ENCODE measurements around the gene APCDD1.

APCDD1 gene

DNA sequence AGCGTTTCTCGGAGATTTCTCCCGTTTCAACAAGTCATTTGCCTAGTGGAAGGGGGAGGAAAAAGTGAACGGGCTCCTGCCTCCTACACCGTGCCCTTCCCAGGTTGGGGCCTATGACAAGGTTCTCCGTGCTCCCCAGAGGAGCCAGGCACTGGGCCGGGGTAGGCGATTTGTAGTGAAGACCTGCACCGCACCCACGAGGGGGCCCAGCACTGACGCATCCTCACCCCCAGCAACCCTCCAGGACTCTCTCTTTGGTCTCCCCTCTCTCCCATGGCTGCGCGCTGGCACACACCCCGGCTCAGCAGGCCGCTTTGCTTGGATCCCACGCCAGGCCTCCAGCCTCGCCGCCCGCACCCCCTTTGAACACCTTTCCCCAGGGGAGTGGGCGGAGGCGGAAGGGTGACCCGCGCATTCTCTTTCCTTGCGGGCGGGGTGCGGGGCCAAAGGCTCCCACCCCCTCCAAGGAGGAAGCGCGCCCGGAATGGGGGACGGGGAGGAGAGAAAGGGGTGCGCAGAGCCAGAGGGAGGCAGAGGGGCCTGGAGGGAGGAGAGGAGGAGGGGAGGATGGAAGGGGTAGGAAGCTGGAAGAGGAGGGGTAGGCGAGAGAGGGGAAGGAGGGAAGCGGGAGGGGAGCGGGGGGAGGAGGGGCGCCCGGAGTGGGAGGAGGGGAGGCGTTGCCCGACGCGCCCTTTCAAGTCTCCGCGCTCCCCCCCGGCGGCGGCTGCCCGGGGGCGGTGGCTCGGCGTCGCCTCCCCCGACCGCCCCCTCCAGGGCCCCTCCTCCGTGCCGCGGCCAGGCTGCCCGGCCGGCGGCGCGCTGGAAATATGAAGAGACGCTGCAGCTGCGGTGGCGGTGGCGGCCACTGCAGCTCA, at the start of gene APCDD1:
Gene APCDD1, plus strand, starts transcription at position 830 of the 875 bp plus-strand sequence. CDS start 347 bp downstream, outside the sequence.
- no peak for DNase-seq

DNA sequence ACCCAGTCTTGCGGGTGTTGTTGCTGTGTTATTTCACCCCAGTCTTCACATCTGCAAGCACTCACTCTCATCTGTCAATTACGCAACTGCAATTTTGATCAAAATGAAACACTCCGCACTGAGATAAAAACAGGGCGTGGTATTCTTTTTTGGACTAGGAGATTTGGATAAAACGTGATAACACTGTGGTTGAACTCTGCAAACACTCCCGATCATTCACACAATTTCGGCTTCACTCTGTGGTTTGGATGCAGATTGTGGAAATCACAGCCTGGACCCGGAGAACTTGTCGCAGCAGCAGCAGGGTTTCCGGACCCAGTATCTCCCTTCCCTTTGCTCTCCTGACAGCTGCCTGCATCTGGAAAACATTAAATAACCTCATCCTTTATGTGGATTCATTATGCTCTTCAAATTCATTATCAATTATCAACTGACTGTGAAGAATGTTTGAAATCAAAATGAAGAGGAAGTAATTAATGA, 49.4 kb upstream of the APCDD1 start:
- no peak for DNase-seq

DNA sequence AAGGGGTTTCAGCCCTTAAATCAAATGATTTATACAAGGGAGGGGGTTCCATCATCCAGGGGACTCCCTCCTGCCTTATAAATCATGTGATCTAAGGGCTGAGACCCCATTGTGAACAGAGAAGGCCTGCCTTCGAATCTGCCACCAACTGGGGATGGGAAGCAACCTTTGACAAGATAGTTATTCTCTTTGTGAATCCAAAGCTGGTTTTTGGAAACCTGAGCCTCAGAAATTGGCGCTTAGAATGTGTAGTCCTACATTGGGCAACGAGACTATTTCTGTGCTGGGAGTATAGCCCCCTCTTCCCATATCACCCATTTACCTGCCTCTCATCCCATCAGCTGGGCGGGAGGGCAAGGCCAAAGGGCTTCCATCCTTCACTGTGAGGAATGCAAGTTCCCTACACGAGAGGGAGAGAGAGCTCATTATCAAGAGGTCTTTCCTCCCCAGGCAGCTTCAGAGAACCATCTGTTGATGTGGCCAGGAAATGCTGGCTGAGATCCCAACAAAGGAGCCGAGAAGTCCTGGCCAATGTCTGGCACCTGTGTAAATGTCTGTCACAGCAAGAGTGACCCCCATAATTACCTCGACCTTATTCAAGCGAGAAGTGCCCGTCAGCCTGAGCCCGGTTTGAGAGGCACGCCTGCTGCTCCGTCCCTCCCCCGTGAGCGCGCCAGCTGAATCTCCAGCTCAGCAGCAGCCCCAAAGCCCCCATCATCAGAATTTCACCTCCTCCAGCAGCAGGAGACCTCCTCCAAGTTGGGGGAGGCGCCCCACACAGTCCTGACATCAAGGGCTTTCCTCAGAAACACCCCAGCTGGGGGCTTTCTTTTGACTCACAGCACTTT, 48.4 kb upstream of the APCDD1 start:
- DNase-seq: no peak

DNA sequence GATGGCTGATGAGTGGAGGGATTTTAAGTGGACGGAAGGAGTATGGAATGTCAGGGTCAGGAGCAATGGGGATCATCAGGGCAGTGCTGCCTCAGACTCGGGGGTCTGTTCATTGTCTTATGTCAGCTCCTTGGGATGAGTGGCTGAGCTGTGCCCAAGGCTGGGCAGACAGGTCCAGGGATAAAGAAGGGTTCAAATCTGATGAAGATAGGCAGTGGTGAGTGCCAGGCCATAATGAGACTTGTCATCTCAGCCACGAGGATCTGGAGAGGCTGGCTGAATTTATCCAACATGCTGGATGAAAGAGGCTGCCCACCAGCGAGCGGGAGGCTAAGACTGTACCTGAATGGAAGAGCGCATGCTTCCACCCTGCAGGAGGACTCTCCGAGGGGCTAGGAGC, 46.3 kb upstream of the APCDD1 start:
- DNase-seq: no peak

DNA sequence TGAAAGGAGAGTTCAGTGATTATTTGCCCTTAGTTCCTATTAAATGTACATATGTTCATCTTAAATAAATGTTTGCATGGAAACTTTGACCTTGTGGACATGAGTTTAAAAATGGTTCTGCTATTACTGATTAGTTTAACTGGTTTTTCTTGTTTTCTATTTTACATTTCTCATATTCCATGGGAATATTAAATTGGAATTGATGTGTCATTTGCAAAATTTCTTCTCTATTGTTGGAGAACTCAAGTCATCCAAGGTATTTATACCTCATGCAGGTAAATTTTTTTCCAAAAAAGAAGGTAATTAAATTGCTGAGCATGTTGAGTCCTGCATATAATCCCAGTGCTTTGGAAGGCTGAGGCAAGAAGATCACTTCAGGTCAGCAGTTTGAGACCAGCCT, 45.4 kb upstream of the APCDD1 start:
- DNase-seq: no peak

DNA sequence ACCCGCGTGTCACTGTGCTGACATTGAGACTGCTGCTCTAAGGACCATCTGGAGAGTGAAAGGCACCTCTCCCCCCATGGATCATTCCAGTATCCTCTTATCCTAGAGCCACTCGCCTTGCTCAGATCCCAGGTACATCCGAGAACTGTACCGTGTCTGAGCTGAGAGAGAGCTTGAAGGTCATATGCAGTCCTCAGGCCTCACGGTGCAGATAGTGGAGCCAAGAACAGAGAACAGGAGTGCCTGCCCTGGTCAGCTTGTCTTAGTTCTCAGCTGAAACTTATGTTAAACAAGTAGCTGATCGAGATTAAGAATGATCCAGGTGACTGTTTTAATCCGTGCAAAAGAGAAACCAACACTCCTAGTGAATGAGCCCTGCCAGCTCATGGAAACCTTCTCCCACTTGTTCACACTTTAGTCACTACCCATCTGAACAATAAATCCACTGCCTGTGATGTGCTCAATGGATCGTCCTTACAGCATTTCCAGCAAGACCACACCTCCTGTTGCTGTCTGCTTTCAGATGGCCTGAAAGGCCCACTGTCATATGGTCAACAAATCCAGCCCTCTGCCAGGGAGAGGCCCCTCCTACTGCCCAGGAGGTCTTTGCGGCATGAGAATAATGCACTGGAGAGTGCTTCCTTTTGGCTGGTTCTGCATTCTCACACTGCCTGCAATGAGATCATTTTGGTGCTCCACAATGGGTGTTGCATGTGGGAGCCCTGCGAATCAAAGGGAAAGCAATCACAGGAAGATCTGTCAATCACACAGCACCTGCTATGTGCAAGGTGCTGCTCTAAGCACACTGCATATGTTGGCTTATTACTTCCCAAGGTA, 43.7 kb upstream of the APCDD1 start:
- no peak for DNase-seq

DNA sequence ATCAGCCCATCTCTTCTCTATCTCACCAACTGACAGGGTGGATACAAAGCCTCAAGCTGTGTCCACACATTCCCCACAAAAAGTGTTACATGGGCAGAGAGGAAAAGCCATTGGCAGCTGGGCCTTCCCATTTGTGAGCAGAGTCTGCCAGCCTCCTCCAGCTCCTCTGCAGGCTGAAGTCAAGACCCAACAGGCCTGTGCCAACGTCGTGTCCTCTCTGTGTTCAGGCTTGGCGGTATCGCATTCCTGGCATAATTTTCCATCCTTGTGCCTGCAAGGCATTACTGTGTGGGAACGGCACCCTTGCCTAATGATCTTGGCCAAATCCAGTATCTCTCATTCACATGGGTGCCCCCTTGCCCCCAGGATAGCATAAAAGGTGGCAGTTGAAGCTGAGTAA, 41.5 kb upstream of the APCDD1 start:
- no peak for DNase-seq

DNA sequence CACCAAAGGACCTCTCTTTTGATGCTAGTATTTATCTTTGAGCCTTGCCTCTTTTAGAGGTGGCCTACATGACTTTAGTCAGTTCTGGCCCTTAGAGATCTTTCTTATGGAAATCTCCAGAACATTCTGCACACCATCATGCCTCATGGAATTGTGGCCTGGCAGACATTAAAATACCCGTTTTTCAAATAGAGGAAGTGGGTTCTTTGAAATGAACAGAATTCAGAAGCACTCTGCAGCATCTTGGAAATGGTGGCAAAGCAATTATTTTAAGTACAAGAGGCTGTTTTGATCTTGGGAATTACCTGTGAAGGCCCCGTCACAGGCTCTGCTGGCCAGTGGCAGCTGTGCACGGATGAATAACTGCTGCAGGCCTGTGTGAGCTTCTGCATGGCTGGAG, 40.7 kb upstream of the APCDD1 start:
- no peak for DNase-seq

DNA sequence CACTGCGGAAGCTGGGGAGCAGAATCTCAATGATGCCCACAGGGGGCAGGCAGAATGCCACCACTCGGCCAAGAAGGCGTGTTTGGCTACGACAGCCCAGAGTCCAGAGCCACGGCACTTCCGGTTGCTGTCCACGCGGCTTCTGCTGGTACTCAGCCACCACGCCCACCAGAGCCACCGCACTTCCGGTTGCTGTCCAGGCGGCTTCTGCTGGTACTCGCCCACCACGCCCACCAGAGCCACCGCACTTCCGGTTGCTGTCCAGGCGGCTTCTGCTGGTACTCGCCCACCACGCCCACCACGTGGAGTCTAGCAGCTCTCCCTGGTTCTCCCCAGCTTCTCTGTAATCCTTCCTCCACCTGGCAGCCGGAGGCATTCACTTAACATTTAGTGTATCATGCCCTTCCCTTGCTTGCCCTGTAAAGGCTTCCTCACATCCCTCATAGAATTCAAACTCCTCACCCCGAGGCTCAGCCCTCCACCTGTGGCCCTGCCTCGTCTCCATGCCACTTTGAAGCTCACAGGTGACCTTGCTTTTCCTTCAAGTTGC, 40.1 kb upstream of the APCDD1 start:
- no peak for DNase-seq

DNA sequence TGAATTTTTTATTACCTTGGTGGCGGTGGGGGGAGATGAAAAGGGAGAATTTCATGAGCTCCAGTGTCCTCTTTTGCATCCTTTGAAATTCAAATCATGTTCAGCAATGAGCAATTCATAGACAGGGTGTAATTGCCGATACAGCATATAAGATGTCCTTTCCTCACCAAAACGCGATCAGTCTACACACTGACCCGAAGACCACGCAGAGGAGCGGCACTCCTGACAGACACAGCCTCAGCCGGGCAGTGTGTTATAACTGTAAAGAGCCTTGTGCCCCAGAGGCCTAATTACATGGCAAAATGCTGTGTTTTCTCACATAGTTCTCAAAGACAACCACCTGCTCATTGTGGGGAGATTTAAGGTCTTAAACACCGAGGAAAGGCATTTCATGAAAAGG, 38.4 kb upstream of the APCDD1 start:
- no peak for DNase-seq

DNA sequence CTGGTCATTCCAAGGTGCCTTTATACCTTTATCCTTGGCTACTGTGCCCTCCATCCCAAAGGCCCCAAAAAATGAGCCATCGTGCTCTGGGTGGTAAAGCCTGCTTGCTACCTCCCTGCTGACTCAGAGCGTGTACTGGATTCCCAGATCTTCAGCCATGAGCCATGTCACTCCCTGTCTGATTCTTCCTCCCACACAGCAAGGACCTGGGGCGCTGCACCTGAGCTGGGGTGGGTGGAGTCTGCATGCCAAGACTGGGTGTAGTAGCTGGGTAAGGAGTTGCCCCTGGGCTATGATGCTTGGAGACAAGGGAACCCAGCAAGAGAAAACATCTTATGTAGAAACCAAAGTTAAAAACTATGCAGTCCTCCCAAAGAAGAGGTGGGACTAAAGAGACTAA, 37.2 kb upstream of the APCDD1 start:
- DNase-seq: no peak

DNA sequence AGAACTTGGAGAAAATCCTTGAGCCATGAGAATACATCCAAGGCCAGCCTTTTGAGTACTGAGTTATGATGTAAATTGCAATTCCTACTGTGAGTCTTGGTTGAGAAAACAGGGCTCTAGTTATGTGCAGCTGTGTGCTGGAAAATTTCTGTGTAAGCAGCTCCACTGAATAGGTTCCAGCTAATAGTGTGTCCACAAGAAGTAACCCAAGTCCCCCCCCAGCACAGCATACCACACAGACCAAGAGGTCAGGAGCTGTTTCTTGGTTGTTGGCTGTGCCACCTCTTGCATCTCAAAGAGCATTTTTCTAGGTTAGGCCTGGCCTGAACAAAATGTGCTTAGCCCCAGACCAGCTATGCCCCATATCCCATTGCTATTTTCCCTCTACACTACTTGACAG, 36.8 kb upstream of the APCDD1 start:
- no peak for DNase-seq

DNA sequence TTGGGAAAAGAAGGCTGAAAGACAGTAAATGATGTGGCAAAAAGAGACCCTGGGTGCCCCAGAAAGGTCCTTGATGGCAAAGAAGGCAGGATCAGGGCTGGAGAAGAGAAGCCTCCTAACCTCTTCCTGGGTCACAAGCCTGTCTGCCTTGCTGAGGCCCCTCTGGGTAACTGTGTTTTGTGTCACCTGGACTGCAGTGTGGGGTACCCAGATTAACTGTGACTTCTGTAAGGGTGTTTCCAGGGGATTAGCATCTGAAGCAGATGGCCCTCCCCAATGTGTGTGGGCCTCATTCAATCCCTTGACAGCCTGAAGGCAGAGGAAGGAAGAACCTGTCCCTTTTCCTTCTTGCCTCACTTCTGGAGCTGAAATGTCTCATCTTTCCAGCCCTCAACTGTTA, 35.6 kb upstream of the APCDD1 start:
- no peak for DNase-seq

DNA sequence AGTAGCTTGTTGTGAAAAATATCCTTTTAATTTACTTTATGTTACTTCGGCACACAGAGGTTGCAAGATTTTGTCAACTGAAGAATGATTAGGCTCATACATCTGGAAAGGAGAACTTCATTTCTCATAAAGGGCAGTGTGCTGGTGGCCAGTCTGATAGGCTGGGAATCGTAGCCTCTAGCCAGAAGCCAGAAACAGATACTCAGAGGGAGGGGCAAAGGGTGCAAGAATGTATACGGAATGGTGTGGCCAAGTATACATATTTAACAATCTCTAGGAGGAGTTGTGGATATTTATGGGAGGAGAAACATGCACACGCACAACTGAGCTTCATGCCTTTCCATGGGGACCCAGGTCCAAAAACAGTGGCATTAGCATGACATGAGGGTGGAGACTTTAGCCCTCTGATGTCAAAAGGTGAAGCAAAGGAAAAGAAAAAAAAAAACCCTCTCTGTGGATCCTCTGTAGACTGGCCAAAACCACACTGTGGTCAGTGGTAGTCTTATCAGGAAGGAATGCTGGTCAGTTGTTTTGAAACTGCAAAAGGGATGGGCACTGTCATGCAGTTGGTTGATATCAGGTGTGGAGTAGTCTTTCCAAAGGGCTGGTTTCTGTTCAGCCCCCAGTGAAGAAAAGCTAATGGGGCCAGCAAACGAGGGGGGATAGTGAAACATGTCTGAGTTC, 34.9 kb upstream of the APCDD1 start:
- no peak for DNase-seq

DNA sequence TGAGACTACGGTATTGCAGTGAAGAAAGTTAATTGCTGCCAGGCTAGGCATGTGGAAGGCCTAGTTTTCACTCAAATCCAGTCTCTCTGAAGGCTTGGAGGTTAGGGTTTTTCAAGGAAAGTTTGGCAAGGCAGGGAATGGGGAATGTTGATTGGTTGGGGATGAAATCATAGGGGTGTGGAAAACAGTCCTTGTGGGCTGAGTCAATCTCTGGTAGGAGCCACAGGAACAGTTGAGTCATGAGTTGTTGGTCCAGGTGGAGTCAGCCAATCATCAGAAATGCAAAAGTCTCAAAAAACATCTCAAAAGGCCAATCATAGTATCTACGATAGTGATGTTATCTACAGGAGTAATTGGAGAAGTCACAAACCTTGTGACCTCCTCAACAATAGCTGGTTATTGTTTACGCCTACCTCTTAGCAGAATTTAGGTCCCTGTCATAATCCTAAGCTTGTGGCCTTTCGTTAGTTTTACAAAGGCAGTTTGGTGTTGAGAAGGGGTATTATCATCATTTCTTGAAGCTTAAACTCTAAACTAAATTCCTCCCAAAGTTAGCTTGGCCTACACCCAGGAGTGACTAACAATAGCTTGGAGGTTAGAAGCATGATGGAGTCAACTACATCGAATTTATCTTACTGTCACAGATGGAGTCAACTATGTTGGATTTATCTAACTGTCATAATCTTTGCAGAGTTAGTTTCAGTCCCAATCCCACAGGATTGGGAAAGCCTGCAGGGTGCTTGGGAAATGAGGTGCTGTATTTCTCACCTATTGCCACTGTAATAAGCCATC, 33.7 kb upstream of the APCDD1 start:
- DNase-seq: no peak

DNA sequence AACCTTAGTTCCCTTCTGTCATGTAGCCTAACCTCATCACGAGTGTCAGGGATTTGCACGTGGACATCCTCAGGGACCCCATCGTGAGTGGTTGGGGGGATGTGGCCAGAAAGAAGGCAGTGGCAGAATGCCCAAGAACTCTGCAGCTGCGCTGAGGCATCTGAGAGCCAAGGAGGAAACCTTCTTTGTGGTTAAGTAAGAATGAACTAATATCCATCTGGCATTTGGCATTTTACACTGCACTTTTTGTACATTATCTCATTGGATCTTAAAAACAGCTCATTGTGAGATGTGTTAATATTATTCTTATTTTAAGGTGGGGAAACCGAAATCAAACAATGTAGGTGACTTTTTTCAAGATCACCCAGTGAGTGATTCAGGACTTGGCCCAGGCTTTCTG, 32.6 kb upstream of the APCDD1 start:
- no peak for DNase-seq

DNA sequence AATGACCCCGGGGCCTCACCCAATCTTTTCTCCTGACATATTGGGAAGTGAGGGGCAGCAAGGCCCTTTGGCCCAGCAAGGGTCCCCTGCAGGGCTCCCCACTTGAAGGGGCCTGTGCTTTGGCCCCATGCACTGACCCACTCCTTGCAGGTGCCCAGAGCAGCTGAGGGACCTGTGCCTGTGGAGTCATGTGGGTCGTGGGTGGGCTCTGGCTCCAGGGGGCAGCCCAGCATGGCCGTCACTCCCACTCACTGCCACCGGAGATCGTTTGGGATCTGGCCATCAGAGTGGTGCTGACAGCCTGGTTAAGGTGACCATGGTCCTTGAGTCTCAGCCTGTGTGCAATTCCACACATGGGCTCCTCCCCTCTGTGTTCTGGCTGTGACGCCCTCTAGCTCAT, 31.7 kb upstream of the APCDD1 start:
- no peak for DNase-seq

DNA sequence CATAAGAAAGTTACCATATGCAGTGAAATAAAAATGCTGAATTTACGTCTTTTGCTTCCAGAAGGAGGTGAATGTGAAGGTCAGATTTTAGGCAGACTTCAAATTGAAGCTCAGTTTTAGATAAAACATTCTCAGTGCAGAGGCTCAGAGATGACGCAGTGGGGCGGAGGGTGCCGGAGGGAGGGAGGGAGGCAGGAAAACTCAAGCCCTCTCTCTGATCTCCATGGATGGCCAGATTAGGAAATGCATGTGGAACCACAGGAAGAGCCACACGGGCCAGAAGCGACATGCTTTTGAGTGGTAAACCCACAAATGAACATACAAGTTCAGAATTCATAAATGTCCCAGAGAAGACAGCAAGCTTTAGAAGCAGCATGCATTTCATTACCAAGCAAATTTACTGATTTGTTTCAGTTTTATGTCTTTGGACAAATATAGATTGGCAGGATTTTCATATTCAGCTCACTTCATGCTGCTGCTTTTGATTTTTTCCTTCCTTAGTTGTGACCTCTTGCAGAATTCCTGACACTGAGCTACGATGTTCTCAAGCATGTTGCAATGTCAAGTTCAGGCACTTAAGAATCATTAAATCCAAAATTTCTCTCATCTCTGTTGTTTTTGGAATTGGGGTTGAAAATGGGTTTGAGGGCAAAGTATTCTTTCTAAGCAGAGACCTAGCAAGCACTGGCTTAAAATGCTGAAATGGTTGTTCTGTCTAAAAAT, 29.7 kb upstream of the APCDD1 start:
- no peak for DNase-seq

DNA sequence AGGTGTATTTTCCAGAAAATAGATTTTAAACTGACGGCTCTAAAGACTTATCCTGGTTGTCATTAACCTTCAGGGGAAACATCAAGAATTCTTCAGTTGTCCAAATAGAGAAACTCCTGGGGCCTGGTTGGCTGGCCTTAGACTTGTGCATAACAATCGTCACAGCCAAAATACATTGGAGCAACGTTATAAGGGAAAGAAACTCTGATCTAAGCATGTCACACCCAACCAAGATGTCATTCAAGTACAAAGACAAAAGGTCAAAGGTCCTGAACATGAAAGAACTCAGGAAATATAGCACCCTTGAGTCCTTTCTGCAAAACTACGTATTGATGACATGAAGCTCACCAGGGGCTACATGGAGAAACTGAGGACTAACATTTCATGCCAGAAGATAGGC, 23.8 kb upstream of the APCDD1 start:
- no peak for DNase-seq

DNA sequence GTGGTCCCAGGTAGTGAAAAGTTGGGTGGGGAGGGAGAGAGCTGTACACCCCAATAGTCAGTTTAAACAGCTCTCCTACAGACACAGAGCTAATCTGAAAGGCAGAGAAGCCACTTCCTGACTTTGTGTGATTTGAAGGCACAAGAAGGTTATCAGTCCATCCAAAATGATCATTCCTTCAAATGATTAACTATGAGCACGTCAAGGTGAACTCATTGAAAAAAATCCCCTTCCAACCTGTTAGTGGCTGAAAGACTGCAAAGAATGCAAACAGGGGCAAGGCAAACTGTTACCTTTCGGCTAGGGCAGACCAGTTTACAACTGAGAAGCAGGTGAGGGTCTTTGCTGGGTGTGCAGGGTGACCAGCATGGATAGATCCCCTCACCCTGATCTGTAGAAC, 22.8 kb upstream of the APCDD1 start:
- no peak for DNase-seq

DNA sequence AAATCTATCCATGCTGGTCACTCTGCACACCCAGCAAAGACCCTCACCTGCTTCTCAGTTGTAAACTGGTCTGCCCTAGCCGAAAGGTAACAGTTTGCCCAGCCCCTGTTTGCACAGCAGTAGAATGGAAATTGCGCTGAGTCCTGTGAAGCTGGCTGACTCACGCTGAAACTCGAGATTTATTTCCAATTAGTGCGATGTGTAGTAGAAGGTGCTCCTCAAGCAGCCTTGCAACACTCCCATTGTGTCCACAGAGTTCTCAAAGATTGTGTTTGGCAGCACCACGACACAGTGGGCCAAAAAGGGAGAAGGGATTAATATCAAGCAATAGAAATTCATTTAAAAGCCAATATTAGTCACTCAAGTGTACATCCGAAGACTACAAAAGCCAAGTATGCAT, 21.7 kb upstream of the APCDD1 start:
- DNase-seq: no peak

Measured in activated CD4-positive, alpha-beta T cell treated with anti-CD3 and anti-CD28 coated beads, Interleukin-2, amount 50 U/mL, for 4 hours (primary cell).